ENCODE measurements around the gene UBE2G2.
"Not testable (repeated sequence)": the region's sequence is repeated elsewhere in the genome, so short reads cannot be mapped to it uniquely, and the experiment has no call there.

The UBE2G2 gene

DNA sequence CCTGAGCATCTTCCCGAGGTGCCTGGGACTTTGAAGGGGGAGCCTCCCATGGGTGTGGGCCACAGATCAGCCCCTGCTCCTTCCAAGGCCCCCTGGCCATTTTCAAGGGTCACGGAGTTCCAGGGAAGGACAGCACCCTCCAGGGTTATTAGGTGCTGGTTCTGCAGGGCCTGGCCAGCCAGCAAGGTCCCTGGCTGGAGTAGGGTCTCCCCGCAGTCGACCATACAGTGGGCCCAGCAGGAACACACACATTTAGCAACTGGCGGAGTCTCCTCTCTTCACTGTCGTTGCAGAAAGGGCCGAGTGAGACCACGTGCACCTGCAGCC, 34.0 kb upstream of the UBE2G2 start:
- FAIRE-seq: no peak

DNA sequence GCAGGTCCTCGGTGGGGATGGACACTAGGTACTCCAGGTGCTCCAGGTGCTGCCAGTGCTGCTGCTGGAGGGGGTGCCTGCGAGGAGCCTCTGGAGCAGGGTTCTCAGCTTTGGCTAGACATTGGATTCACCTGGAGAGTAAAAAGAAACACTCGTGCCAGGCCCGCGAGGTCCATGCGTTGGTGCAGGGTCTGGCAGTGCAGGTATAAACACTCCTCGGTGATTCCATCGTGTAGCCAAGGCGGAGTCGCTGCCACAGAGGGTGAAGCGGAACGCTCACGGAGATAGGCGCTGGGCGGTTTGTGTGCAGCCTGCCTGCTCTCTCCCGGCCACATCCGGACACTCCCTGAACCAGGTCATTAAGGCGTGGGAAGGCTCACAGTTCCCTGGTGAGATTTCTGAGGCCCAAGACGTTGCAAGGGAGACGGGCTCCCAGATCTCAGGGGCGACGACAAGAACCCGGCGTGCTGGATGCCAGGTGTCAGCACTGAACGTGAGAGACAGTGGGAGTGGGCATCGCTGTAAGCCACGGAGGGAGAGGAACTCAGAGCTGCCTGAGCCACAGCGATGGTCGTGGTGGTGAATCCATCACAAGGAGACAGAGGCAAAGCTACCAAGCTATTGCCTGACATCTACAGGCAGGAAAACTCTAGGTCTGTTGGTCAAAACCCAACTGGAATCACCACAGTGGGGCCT, 33.5 kb upstream of the UBE2G2 start:
- no peak for FAIRE-seq

DNA sequence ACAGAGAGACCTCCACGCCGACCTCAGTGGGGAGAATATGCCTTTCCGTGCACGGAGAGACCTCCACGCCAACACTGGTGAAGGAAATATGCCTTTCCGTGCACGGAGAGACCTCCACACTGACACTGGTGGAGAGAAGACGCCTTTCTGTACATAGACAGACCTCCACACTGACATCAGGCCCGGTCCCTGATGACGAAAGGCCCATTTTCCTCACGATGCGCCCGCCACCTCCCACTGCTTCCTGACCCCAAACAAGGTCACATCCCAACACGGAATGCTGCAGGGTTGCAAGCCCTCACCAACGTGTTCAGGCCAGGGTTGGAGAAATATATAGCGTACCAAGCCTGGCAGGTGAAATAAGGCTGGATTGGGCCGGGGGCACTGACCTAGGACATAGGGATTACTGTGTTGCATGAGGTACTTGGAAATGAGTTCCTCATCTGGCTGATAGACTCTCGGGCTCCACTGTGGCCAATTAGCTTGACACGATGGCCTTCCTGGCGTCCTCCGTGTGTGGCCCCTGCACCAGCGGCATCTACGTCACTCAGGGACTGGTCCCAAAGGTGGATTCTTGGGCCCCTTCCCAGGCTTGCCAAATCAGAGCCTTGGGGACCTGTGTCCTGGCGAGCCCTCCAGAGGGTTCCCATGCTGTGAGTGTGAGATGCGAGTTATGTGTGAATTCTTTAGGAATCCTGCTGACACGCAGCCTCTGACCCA, 32.8 kb upstream of the UBE2G2 start:
- FAIRE-seq: no peak

DNA sequence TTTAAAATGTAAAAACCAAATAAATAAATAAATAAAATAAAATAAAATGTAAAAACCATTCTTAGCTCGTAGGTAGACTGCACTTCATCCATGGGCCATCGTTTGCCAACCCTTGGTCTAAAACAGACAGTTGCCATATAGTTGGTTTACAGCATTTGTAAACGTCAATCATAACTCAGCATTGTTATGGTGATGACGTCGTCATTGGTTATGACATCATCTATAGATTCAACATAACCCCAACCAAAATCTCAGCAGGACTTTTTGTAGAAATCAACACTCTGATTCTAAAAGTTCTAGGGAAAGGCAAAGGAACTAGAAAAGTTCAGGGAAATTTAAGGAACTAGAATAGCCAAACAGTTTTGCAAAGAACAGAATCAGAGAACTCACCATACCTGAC, 32.0 kb upstream of the UBE2G2 start:
- FAIRE-seq: no peak

DNA sequence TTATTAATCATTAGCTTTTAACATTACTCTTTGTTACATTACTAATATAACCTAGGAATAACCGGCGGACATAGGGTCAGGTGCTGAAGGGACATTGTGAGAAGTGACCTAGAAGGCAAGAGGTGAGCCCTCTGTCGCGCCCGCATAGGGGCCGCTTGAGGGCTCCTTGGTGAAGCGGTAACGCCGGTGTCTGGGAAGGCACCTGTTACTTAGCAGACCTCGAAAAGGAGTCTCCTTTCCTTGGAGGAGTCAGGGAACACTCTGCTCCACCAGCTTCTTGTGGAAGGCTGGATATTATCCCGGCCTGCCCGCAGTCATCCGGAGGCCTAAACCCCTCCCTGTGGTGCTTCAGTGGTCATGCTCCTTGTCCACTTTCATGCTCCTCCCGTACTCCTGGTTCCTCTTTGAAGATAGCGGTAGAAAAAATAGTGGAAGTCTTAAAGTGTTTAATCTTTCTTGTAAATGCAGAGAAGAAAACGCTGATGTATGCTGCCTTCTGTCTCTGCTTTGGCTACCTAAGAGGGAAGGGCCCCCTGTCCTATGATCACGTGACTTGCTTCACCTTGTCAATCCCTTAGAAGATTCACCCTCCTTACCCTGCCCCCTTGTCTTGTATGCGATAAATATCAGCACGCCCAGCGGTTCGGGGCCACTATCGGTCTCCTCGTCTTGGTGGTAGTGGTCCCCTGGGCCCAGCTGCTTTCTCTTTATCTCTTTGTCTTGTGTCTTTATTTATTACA, 31.1 kb upstream of the UBE2G2 start:
- not testable (repeated sequence) for FAIRE-seq

DNA sequence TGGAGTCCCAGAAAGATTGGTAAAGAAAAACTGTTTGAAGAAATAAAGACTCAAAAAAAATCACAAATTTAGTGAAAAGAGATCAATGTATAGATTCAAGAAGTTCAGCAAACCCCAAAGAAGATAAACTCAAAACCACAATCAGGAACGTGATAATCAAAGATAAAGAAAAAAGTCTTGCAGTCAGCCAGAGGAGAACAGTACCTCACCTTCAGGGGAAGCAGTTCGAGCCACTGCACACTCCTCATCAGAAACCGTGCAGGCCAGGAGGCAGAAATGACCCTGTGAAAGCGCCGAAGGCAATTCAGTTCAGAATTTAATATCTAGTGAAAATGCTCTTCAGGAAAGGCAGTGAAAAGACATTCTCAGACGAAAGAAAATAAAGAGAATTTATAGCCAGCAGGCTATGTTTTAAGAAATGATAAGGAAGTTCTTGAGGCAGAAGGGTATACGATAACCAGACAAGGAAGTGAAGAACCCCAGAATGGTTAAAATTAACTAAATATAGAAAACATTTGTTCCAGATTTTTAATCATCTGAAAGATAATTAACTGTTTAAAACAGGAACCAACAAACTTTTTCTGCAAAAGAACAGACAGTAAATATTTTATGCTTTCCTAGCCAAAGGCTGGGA, 29.7 kb upstream of the UBE2G2 start:
- FAIRE-seq: no peak

DNA sequence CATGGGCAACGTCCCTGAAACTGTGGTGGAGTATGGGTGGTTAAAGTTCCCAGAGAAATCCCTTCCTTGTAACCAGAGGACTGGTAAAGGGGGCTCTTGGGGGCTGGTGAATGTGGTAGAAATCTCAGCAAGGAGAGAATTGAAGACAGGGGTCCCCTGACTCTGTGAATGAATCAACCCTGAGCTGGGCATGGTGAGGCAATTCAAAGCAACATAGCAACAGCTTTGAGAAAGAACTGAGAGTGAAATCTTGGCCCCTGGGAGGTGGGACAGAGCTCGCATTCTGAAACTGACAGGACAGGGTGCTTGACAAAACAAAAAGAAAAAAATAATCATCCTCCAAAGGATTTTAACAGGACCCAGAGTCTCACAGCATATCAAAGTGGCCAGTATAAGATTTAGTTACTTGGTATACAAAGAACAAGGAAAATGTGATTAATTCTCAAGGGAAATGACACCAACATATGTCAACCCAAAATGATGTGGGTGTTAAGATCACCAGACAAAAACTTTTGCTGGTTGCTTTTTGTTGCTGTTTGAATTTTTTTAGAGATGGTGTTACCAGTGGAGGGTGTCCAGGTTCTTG, 28.0 kb upstream of the UBE2G2 start:
- FAIRE-seq: no peak

DNA sequence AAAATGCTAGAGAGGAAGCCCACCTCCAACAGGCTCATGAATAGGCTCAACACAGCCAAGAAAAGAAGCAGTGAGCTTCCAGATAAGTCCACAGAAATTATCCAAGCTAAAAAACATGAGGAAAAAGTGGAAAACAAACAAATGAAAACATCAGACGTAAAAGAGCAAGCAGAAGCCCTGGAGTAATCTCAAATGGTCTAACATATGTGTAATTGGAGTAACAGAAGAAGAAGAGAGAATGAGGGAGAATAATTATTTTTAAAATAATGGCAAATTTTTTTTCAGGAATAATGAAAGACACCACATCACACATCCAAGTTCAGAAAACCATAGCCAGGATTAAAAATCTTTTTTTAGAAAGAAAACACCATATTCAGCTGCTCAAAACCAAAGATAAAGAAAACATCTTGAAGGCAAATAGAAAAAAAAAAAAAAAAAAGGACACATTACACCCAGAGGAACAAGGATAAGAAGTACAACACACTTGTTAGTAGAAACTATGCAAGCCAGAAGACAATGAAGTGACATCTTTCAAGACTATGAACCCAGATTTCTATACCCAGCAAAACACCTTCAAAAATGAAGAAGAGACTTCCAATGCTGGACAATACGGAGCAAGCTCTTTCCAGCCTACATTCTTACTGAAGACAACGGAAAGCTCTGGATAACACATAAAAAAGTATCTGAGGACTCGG, 26.9 kb upstream of the UBE2G2 start:
- FAIRE-seq: no peak

DNA sequence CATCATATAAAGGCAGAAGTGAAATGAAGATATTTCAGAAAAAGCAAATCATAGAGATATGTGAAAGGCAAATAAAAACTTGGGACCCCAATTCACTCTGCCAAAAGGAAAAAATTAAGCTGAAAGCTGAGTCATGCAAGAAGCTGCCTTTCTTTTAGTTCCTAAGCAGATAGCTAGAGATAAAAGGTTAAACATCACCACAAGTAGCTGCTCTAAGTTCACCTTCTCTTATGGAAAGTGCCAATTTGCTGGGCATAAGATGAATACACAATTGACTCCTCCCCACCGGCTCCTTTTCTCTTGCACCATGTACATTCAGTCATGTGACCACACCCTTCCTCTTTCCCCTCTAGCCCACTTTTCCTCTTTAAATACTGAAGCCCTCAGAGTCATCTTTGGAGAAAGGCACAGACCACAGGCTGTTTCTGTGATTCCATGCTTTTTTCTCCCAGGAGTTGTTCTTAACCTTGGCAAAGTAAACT, 21.6 kb upstream of the UBE2G2 start:
- no peak for FAIRE-seq

DNA sequence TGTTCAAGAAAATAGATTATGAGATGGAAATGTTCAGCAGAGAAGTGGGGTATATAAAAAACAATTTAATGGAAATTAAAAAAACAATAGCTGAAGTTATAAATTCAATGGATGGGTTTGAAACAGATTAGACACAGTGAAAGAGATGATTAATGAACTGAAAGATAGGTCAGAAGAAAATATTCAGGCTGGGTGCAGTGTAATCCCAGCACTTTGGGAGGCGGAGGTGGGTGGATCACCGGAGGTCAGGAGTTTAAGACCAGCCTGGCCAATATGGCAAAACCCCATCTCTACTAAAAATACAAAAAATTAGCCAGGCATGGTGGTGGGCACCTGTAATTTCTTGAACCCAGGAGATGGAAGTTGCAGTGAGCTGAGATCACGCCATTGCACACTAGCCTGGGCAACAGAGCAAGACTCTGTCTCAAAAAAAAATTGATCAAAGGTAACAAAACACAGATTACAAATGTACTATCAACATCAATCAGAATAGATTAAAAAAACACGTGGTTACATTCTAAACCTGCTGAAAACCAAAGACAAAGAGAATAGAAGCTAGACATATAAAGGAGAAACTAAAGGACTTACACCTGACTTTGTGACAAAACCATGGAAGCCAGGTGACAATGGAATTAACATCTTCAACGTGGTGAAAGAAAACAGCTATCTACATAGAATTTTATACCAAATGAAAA, 21.0 kb upstream of the UBE2G2 start:
- no peak for FAIRE-seq

DNA sequence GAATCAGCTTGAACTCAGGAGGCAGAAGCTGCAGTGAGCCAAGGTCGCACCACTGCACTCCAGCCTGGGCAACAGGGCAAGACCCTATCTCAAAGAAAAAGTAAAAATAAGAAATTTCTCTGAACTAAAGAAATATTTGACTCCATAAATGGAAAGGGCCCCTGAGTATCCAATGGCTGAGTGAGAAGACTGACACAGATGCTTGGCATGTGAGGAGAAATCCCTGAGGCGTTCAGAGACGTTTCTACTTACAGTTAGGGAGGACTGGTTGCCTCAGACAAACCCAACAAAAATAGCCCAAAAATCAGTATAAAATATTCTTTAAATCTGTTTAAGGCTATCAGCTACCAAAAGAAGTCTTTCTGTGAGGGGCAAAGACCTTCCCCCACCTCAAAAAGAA, 19.2 kb upstream of the UBE2G2 start:
- no peak for FAIRE-seq

DNA sequence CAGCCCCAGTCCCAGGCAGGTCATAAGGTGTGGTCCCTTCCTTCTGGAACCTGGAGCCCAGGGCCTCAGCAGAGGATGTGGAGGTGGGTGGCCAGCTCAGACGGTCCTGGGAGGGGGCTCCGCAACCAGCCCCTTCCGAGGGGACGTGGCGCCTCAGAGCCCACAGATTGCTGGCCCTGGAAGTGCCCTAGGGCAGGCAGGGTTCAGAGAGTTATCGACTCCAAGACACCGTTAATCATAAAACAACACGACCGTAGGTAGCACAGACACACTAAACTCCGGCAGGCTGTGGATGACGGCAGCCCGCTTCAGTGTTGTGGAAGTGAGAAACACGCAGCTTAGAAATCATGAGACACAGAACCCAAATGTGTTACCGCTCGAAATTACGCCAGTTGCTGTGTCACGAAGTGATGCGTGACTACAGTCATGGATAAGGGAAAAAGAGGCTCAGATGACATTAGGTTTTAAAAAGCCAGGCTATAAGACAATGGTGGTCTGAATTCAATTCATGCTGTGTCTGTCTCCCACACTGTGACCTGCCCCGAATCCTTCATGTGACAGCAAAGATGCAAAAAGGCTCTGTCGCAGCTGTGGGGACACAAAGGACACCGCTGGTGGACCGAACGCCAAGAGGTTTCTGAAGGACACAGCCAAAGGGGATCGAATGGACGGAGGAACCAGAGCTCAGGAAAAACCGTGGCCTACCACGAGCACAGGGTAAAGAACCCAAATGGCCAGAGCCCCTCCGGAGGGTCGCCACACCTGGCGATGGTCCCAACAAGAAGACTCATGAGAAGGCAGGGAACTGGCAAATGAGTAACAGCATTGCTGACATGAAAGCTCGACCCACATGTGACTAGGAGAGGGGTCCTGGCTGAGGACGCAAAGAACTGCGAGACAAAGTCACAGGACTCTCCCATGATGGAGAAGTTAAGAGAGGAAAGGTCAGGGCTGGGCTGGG, 17.9 kb upstream of the UBE2G2 start:
- no peak for FAIRE-seq

DNA sequence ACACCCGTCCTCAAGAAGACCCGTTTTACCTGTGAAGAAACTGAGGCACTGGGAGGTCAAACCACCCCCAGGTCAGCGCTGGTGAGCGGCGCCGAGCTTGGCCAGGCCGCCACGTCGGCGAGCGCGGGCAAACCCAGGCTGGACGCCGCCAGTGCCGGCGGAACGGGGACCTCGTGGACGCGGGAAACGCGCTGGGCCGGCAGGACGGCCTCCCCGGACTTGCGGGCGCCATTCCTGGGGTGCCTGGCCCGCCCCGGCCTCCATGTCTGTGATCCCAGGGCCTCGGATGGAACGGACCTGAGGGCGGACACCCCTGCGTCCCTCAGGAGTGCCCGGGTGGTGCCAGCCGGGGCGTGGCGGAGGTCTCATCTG, 17.0 kb upstream of the UBE2G2 start:
- FAIRE-seq: no peak

DNA sequence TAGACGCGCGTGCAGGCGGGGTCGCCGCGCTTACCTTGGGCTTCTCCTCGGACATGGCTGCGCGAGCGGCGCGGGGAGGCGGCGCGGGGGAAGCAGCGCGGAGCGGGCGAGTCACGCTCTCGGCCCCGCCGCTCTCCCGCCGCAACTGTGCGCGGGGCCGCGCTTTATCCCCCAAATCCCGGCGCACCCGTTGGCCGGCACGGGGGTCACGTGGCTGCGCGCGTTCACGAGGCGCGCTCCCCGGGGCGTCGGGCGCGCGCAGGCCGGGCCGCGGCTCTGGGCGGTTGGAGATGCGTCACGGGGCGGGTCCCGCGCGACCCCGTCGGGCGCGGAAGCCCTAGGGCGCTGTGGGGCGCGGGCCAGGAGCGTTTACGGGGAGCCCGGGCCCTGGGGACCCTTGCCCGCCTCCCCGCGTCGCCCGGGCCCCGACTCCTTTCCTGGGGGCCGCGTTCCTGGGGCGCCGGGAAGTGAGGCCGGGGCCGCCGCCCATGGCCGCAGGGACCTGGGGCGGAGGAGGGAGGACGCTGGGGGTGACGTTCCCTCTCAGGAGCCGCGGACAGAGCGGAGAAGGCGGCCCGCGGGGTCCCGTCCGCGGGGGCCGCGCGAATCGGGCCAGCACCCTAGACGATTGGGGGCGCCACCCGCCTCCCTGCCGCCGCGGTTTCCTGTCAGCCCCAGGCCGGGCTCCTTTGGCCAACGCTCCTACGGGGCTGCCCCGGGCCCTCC, 16.5 kb upstream of the UBE2G2 start, which contains the start of gene SUMO3:
Gene SUMO3, minus strand, starts transcription at position 149 of the 726 bp plus-strand sequence. Its CDS starts 94 bp downstream, at position 55.
- FAIRE-seq: no peak

DNA sequence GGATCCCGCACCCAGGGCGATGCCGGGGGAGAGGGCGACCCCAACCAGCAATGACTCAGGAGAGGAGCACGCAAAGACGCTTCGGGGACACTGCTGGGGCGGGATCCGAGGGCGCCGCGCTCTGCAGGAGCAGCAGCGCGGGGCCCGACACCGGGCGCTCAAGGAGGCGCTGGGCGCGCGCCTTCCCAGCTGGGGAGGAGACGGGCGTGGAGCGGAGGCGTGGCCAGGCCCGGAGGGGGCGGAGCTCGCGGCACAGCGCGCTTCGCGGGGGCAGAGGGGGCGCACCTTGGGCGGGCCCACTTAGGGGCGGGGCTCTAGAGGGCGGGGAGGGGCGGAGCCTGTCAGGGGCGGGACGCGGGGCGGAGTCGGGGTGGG, 15.9 kb upstream of the UBE2G2 start:
- no peak for FAIRE-seq

DNA sequence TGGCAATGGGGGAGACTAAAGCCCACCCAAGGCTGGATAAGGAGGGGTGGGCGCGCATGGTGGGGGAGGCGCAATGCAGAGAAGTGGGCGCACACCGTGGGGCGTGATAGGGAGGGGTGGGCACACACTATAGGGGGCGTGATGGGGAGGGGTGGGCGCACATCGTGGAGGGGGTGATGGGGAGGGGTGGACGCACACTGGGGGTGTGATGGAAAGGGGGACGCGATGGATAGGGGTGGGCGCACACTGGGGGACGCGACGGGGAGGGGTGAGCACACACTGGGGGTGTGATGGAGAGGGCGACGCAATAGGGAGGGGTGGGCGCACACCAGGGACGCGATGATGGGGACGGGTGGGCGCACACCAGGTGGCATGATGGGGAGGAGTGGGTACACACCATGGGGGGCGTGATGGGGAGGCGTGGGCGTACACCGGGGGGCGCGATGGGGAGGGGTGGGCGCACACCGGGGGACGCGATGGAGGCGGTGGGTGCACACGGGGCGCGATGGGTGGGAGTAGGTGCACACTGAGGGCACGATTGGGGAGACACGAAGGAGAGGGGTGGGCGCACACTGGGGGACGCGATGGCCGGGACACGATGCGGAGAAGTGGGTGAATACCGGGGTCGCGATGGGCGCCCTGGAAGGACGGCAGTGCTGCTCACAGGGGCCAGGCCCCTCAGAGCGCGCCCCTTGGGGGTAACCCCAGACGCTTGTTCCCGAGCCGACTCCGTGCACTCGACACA, 15.3 kb upstream of the UBE2G2 start:
- no peak for FAIRE-seq

DNA sequence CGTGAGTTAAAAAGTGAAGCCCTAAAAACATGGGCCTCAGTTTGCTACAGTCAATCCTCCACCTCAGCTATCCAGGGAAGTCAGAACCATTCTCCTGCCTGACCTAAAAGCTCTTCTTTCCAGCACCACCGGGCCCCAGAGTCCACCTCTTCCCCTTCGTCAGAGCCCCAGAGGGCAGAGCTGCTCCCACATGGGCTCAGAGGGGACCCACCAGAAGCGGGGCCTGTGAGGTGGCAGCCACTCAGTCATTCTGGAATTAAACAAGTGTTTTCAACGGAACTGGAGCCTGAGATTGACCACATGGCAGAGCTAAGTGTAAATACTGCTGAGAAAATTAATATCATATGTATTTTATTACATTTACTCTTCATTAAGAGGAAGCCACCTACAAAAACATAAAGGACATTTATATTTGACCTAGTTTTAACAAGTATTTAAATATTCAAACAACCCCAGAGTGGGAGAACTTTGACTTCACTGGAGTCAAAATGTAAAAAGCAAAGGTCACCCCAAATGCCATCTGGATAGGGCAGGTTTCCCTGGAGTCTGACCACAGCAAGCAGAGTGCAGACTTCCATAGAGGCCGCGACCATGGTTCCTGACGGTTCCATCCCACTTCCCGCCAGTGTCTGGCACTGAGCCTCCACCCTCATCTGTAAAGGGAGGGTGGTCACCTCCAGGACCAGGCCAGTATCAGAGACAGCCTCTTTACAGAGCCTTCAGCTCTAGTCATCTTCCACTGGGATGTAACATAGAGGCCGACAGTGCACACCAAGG, 14.4 kb upstream of the UBE2G2 start:
- FAIRE-seq: no peak

DNA sequence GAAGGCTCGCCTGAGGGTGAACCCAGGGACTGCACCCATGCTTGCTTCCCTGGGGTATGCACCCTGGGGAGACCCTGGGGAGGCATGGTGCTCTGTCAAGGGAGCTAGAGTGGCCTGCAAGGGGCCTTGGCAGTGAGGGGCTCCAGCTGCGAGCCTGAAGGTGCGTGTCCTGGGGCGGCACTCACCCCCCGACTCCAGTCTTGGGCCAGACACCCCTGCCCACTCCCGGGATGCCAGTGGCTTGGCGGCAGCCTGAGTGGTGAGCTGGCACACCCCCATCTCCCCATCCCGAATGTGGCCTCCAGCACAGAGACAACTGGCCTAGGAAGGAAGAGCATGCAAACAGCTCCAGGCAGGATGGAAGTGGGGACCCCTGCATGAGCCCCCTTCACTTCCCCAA, 13.6 kb upstream of the UBE2G2 start:
- no peak for FAIRE-seq

Measured in islet of Langerhans (tissue), 1 donor.